Transverse colon (tissue), 3 donors: ENCODE measurements around the gene LRCOL1.

Source experiments
- EP300 ChIP-seq: sonication (generic); formaldehyde crosslinking; IDR thresholded peaks from one replicate; pipeline ENCODE4 v1.6.1; 2017; ENCODE audit warnings: antibody characterized with exemption, low read depth
- TF ChIP-seq, protein P1 (sequence below), 5 experiments: fragments of 200-600 bp in 3 of 5; fragments of 450-650 bp in 2 of 5; sonication (generic) in 3 of 5; IDR thresholded peaks; 1 replicate in 2 of 5; 2 replicates in 3 of 5; pipeline ENCODE4 v1.5.1; 2016 to 2017; ENCODE audit warnings: antibody characterized with exemption in 5 of 5, inconsistent platforms in 3 of 5, mild to moderate bottlenecking in 2 of 5, moderate library complexity in 1 of 5

DNA sequence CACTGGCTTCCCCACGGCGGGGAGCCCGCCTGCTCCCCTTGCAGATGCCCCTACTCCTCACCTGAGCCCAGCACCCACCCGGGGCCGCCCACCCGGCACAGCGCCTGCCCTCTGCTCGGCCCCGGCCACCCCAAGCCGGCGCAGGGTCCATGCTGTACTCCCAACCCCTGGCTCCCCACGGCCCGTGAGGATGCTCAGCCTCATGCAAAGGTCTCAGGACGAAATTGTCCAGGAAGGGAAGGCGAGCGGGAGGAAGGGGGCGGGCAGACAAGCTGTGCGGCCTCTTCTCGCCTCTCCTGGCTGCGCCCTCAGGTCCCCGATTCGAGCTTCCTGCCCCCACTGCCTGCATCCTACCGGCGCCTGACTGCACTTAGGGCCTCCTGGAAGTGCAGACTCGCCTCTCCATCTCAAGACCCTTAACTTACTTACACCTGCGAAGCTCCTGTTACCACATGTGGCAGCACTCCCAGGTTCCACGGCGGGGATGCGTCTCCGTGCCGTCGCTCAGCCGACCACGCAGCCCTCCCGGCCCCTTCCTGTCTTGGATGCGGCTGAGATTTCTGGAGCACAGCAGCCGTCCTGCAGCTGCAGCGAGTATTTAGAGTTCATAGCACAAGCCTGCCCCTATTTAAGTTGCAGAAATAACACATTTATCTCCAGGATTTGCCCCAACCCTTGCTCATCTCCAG lies 18.0 kb downstream of the LRCOL1 start:
- TF ChIP-seq EP300, result no peak
- TF ChIP-seq, protein P1, sequence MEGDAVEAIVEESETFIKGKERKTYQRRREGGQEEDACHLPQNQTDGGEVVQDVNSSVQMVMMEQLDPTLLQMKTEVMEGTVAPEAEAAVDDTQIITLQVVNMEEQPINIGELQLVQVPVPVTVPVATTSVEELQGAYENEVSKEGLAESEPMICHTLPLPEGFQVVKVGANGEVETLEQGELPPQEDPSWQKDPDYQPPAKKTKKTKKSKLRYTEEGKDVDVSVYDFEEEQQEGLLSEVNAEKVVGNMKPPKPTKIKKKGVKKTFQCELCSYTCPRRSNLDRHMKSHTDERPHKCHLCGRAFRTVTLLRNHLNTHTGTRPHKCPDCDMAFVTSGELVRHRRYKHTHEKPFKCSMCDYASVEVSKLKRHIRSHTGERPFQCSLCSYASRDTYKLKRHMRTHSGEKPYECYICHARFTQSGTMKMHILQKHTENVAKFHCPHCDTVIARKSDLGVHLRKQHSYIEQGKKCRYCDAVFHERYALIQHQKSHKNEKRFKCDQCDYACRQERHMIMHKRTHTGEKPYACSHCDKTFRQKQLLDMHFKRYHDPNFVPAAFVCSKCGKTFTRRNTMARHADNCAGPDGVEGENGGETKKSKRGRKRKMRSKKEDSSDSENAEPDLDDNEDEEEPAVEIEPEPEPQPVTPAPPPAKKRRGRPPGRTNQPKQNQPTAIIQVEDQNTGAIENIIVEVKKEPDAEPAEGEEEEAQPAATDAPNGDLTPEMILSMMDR (IDR thresholded peaks at IDR 0.05), result no peak
